DND-41 (cell line): ENCODE results near the gene BRD1.

ENCODE experiments used
- ATAC-seq: fragments of 200-7000 bp; cut with Tn5 transposase; 3 replicates; pipeline ENCODE4 v1.9.1; 2021; ENCODE audit warnings: low read depth; ENCODE audit not compliant: insufficient read depth
- DNase-seq: peaks from one replicate; pipeline ENCODE4 v3.0.0-alpha.2; 2020
- H2AFZ ChIP-seq: 2 replicates; pipeline ENCODE4 v1.6.0; 2012; ENCODE audit warnings: low read depth, low read length
- H3K27ac ChIP-seq: 2 replicates; pipeline ENCODE4 v1.5.1; 2012; ENCODE audit warnings: low read length, inconsistent platforms
- H3K27me3 ChIP-seq: fragments of 200-600 bp; sonication (generic); 2 replicates; pipeline ENCODE4 v1.6.0; 2012; ENCODE audit warnings: low read length, mild to moderate bottlenecking, inconsistent platforms; ENCODE audit not compliant: insufficient read depth, poor library complexity
- H3K36me3 ChIP-seq: 2 replicates; pipeline ENCODE4 v1.5.1; 2012; ENCODE audit warnings: low read length, inconsistent platforms; ENCODE audit not compliant: insufficient read depth
- H3K4me1 ChIP-seq: 2 replicates; pipeline ENCODE4 v1.5.1; 2012; ENCODE audit warnings: mild to moderate bottlenecking, low read length; ENCODE audit not compliant: insufficient read depth
- H3K4me2 ChIP-seq: 2 replicates; pipeline ENCODE4 v1.6.0; 2012; ENCODE audit warnings: mild to moderate bottlenecking, moderate library complexity, low read length, inconsistent platforms; ENCODE audit not compliant: insufficient read depth
- H3K4me3 ChIP-seq, 2 experiments: fragments of 200-600 bp in 1 of 2; shearing (Covaris generic) in 1 of 2; 2 replicates each; pipeline ENCODE4 v1.5.1; 2012 to 2016; ENCODE audit warnings: inconsistent platforms in 2 of 2, low read length in 2 of 2, mild to moderate bottlenecking in 2 of 2, low read depth in 1 of 2, moderate library complexity in 1 of 2
- H3K79me2 ChIP-seq: 2 replicates; pipeline ENCODE4 v1.6.0; 2012; ENCODE audit warnings: low read length, inconsistent platforms; ENCODE audit not compliant: insufficient read depth
- H3K9ac ChIP-seq: 2 replicates; pipeline ENCODE4 v1.6.0; 2012; ENCODE audit warnings: low read depth, mild to moderate bottlenecking, inconsistent platforms, low read length, moderate library complexity
- H3K9me3 ChIP-seq: 2 replicates; pipeline ENCODE4 v1.5.1; 2012; ENCODE audit warnings: low read length, moderate library complexity, mild to moderate bottlenecking, inconsistent platforms; ENCODE audit not compliant: insufficient read depth, severe bottlenecking
- H4K20me1 ChIP-seq: 2 replicates; pipeline ENCODE4 v1.6.0; 2012; ENCODE audit warnings: low read length; ENCODE audit not compliant: insufficient read depth
- CTCF ChIP-seq: IDR thresholded peaks from 2 replicates; pipeline ENCODE4 v1.5.1; 2012; ENCODE audit warnings: borderline replicate concordance, low read length, moderate library complexity, mild to moderate bottlenecking; ENCODE audit not compliant: poor library complexity, severe bottlenecking; ENCODE audit errors: extremely low read depth
- EZH2 ChIP-seq: IDR thresholded peaks from 3 replicates; pipeline ENCODE4 v1.6.1; 2012; ENCODE audit warnings: borderline replicate concordance, low read depth, mild to moderate bottlenecking, moderate library complexity, low read length, inconsistent platforms; ENCODE audit not compliant: severe bottlenecking

Gene BRD1

GRCh38 chr22:49814164-49814686 is 13.4 kb downstream of the BRD1 start:
- Histone ChIP-seq H3K4me1 (no peaks in the 10 kb centered on the region), H3K27me3 (no peaks in the 10 kb centered on the region), H3K4me3 (no peak overlapping the region), H3K79me2 (peaks cover 100% of the 10 kb centered on the region), H3K27ac (no peak overlapping the region), H3K36me3 (peaks cover 90% of the 10 kb centered on the region), H3K4me2 (no peak overlapping the region), H2AFZ (no peak overlapping the region), H3K9ac (no peak overlapping the region), H4K20me1 (peaks cover 94% of the 10 kb centered on the region), H3K9me3 (no peaks in the 10 kb centered on the region)
- no peak for DNase-seq
- ATAC-seq, result no peak
- no peak for TF ChIP-seq CTCF
- TF ChIP-seq EZH2, result no peak

- ATAC-seq (no peak), DNase-seq (no peak)
- Histone ChIP-seq H3K9me3 (no peaks in the 10 kb centered on the region), H4K20me1 (peaks cover 93% of the 10 kb centered on the region), H3K4me1 (no peaks in the 10 kb centered on the region), H3K9ac (no peak overlapping the region), H3K27me3 (no peaks in the 10 kb centered on the region), H3K36me3 (peaks cover 83% of the 10 kb centered on the region), H3K79me2 (peaks cover 100% of the 10 kb centered on the region), H3K4me2 (no peak overlapping the region), H2AFZ (no peak overlapping the region), H3K4me3 (no peak overlapping the region), H3K27ac (no peak overlapping the region)
- TF ChIP-seq EZH2 (no peak), CTCF (no peak)
Measured at GRCh38 chr22:49812838-49813237, 14.8 kb downstream of the BRD1 start.

GRCh38 chr22:49811020-49811791 is 16.5 kb downstream of the BRD1 start:
- no peak overlapping the region for H3K27ac ChIP-seq
- DNase-seq (no peak), ATAC-seq (no peak)
- H3K27me3 ChIP-seq, result no peaks in the 10 kb centered on the region
- no peaks in the 10 kb centered on the region for H3K4me1 ChIP-seq
- H3K9me3 ChIP-seq, result no peaks in the 10 kb centered on the region
- peaks cover 93% of the 10 kb centered on the region for H4K20me1 ChIP-seq
- TF ChIP-seq CTCF (no peak), EZH2 (no peak)
- H3K36me3 ChIP-seq, result peaks cover 80% of the 10 kb centered on the region
- no peak overlapping the region for H2AFZ ChIP-seq
- H3K9ac ChIP-seq, result no peak overlapping the region
- no peak overlapping the region for H3K4me3 ChIP-seq
- H3K79me2 ChIP-seq, result peaks cover 100% of the 10 kb centered on the region
- no peak overlapping the region for H3K4me2 ChIP-seq
